Endodermal cell (in vitro differentiated cells): ENCODE measurements around the gene CCDC60. TPM values are rescaled to one million over a fixed set of nuclear protein-coding genes. Genes with fewer than 3 reads are reported as not detected.
"Not testable (repeated sequence)": the region's sequence is repeated elsewhere in the genome, so short reads cannot be mapped to it uniquely, and the experiment has no call there.

ENCODE experiments used
- DNase-seq: peaks from one replicate; pipeline ENCODE4 v3.0.0-alpha.2; 2017
- H3K27ac ChIP-seq: 2 replicates; pipeline ENCODE4 v1.5.1; 2013; ENCODE audit warnings: mild to moderate bottlenecking, low read depth, low read length, moderate library complexity
- H3K27me3 ChIP-seq: 2 replicates; pipeline ENCODE4 v1.6.1; 2013; ENCODE audit warnings: mild to moderate bottlenecking, low read length, moderate library complexity; ENCODE audit not compliant: insufficient read depth, control insufficient read depth, poor library complexity, severe bottlenecking
- H3K36me3 ChIP-seq: 2 replicates; pipeline ENCODE4 v1.7.0; 2013; ENCODE audit warnings: mild to moderate bottlenecking, low read length, moderate library complexity; ENCODE audit not compliant: control insufficient read depth, insufficient read depth
- H3K4me1 ChIP-seq: one replicate; pipeline ENCODE4 v1.7.0; 2013; ENCODE audit warnings: low read length; ENCODE audit not compliant: control insufficient read depth, insufficient read depth
- H3K4me3 ChIP-seq: 2 replicates; pipeline ENCODE4 v1.5.1; 2013; ENCODE audit warnings: mild to moderate bottlenecking, low read length, moderate library complexity
- H3K9ac ChIP-seq: 2 replicates; pipeline ENCODE4 v1.6.1; 2013; ENCODE audit warnings: mild to moderate bottlenecking, low read length, moderate library complexity; ENCODE audit not compliant: poor library complexity, severe bottlenecking; ENCODE audit errors: extremely low read depth
- H3K9me3 ChIP-seq: 2 replicates; pipeline ENCODE4 v1.6.1; 2013; ENCODE audit warnings: mild to moderate bottlenecking, low read length, moderate library complexity; ENCODE audit not compliant: control insufficient read depth
- H3K27ac Mint-ChIP-seq: 2 replicates; pipeline ENCODE4 v1.8.0; 2020; ENCODE audit warnings: mixed read lengths
- H3K27me3 Mint-ChIP-seq: 2 replicates; pipeline ENCODE4 v1.8.0; 2021; ENCODE audit warnings: mild to moderate bottlenecking, mixed read lengths; ENCODE audit not compliant: insufficient read depth
- H3K36me3 Mint-ChIP-seq: 2 replicates; pipeline ENCODE4 v1.8.0; 2020; ENCODE audit warnings: low read depth, mixed read lengths
- H3K4me1 Mint-ChIP-seq: 2 replicates; pipeline ENCODE4 v1.8.0; 2020; ENCODE audit warnings: mixed read lengths
- H3K4me3 Mint-ChIP-seq: 2 replicates; pipeline ENCODE4 v1.8.0; 2020; ENCODE audit warnings: mild to moderate bottlenecking, moderate library complexity, mixed read lengths
- H3K9me3 Mint-ChIP-seq: 2 replicates; pipeline ENCODE4 v1.8.0; 2020; ENCODE audit warnings: mild to moderate bottlenecking, mixed read lengths
- CTCF ChIP-seq: fragments of 200-600 bp; sonication (generic); conservative IDR thresholded peaks from 2 replicates; pipeline ENCODE4 v1.5.0; 2021; ENCODE audit warnings: antibody characterized with exemption, mild to moderate bottlenecking
- WGBS, 2 experiments: methylation state at CpG; one replicate each; pipeline versions ENCODE4 v1.1.5 to v1.1.7; 2013; ENCODE audit warnings: missing lambda C conversion rate in 2 of 2, mixed read lengths in 1 of 2; ENCODE audit not compliant: insufficient coverage in 1 of 2, insufficient read length in 1 of 2; 5-methylcytosine and 5-hydroxymethylcytosine counted together
- total RNA-seq, 2 donors: library from RNA; stranded (reverse); fragmentation: NEBNext Ultra II Directional in 1 of 2; extraction: Animal tissue kit (Norgen Biotek cat#: 25700) in 1 of 2; gene quantifications; 2 replicates in 1 of 2; 3 replicates in 1 of 2; pipeline ENCODE4 v1.2.1, GENCODE V29; 2021

CCDC60 gene
- total RNA-seq, 2 donors from 2014 or later: 0.73 to 1.2 TPM

- Histone ChIP-seq H3K4me3 (peak overlapping the region; percentile 13), H3K27ac (no peak overlapping the region), H3K9ac (no peak overlapping the region), H3K27me3 (no peaks in the 10 kb centered on the region), H3K36me3 (no peaks in the 10 kb centered on the region), H3K4me1 (no peaks in the 10 kb centered on the region), H3K9me3 (peaks cover 60% of the 10 kb centered on the region)
- H3K9me3 Mint-ChIP-seq: peaks cover 61% of the 10 kb centered on the region
- no peak overlapping the region for H3K27ac Mint-ChIP-seq
- H3K27me3 Mint-ChIP-seq: no peaks in the 10 kb centered on the region
- no peak overlapping the region for H3K4me3 Mint-ChIP-seq
- WGBS, 2 experiments: 82 to 87% methylated on average over 2 to 4 of the region's 4 CpGs
- peaks cover 9% of the 10 kb centered on the region for H3K36me3 Mint-ChIP-seq
- peaks cover 6% of the 10 kb centered on the region for H3K4me1 Mint-ChIP-seq
- no peak for DNase-seq
- TF ChIP-seq CTCF: no peak
Measured at GRCh38 chr12:119354172-119354571, 19.6 kb downstream of the CCDC60 start.

- H3K27ac Mint-ChIP-seq, DNase-seq, H3K4me1 ChIP-seq, H3K27ac ChIP-seq, H3K9ac ChIP-seq, H3K27me3 Mint-ChIP-seq, H3K4me3 ChIP-seq, H3K27me3 ChIP-seq, H3K36me3 ChIP-seq, H3K4me3 Mint-ChIP-seq, H3K36me3 Mint-ChIP-seq: not testable (repeated sequence)
- Mint-ChIP-seq H3K9me3 (peaks cover 48% of the 10 kb centered on the region), H3K4me1 (peaks cover 15% of the 10 kb centered on the region)
- 95% methylated on average over 22 of the region's 33 CpGs; no CpG with 5 or more reads in 1 of the 2 experiments for WGBS, 2 experiments
- peaks cover 40% of the 10 kb centered on the region for H3K9me3 ChIP-seq
Measured at GRCh38 chr12:119360366-119360765, 25.8 kb downstream of the CCDC60 start.

GRCh38 chr12:119363037-119363436 lies 28.5 kb downstream of the CCDC60 start:
- no peak for DNase-seq
- Histone ChIP-seq H3K9ac (no peak overlapping the region), H3K27ac (peak overlapping the region; percentile 55), H3K27me3 (no peaks in the 10 kb centered on the region), H3K36me3 (no peaks in the 10 kb centered on the region), H3K4me3 (no peak overlapping the region), H3K9me3 (peaks cover 15% of the 10 kb centered on the region), H3K4me1 (peaks cover 9% of the 10 kb centered on the region)
- TF ChIP-seq CTCF: no peak
- H3K4me3 Mint-ChIP-seq: no peak overlapping the region
- no peaks in the 10 kb centered on the region for H3K27me3 Mint-ChIP-seq
- no peak overlapping the region for H3K27ac Mint-ChIP-seq
- H3K4me1 Mint-ChIP-seq: peaks cover 27% of the 10 kb centered on the region
- peaks cover 23% of the 10 kb centered on the region for H3K9me3 Mint-ChIP-seq
- H3K36me3 Mint-ChIP-seq: peaks cover 4% of the 10 kb centered on the region
- 83 to 99% methylated on average over 3 to 4 of the region's 4 CpGs for WGBS, 2 experiments

GRCh38 chr12:119363490-119363889 lies 29.0 kb downstream of the CCDC60 start:
- Mint-ChIP-seq H3K27me3 (no peaks in the 10 kb centered on the region), H3K36me3 (no peaks in the 10 kb centered on the region), H3K4me1 (peaks cover 29% of the 10 kb centered on the region), H3K27ac (peak overlapping the region; percentile 60), H3K4me3 (no peak overlapping the region), H3K9me3 (peaks cover 19% of the 10 kb centered on the region)
- no peaks in the 10 kb centered on the region for H3K27me3 ChIP-seq
- peak overlapping the region; percentile 55 for H3K27ac ChIP-seq
- WGBS, 2 experiments: 38% methylated on average over 1 of the region's 1 CpG; no CpG with 5 or more reads in 1 of the 2 experiments
- no peak for TF ChIP-seq CTCF
- no peak for DNase-seq
- H3K4me3 ChIP-seq: no peak overlapping the region
- H3K4me1 ChIP-seq: peaks cover 10% of the 10 kb centered on the region
- H3K36me3 ChIP-seq: no peaks in the 10 kb centered on the region
- H3K9me3 ChIP-seq: peaks cover 15% of the 10 kb centered on the region
- no peak overlapping the region for H3K9ac ChIP-seq
